SH-SY5Y (cell line): Measurements from ENCODE around the gene PCMTD2.

ENCODE experiments used
- GATA2 ChIP-seq: IDR thresholded peaks from 2 replicates; pipeline ENCODE4 v1.6.1; 2011; ENCODE audit warnings: mild to moderate bottlenecking, low read depth, low read length
- GATA3 ChIP-seq: IDR thresholded peaks from 2 replicates; pipeline ENCODE4 v1.6.1; 2011; ENCODE audit warnings: low read depth, mild to moderate bottlenecking, low read length, moderate library complexity

- TF ChIP-seq GATA2 (no peak), GATA3 (no peak)
Observed at GRCh38 chr20:64219730-64220129, 35.8 kb upstream of the PCMTD2 start.
